ENCODE data around the gene CLMP.

Gene CLMP

GRCh38 chr11:123047266-123047946, 147.6 kb downstream of the CLMP start:
- TF ChIP-seq POLR2AphosphoS5 (IDR thresholded peaks at IDR 0.05; ENCODE audit: low read depth, low read length) = no peak
- TF ChIP-seq REST (IDR thresholded peaks at IDR 0.05; ENCODE audit: insufficient read depth in 1 of 2, low read depth in 2 of 2, low read length in 2 of 2) = no peak

GRCh38 chr11:123046473-123047259, 148.4 kb downstream of the CLMP start:
- TF ChIP-seq TAF1 (IDR thresholded peaks at IDR 0.05; ENCODE audit: borderline replicate concordance, insufficient read depth, low read length) = no peak
- no peak for TF ChIP-seq SIN3A (IDR thresholded peaks at IDR 0.05; ENCODE audit: borderline replicate concordance, insufficient read depth, low read length)
- no peak for TF ChIP-seq POLR2AphosphoS5 (IDR thresholded peaks at IDR 0.05; ENCODE audit: low read depth, low read length)
- TF ChIP-seq FOXP2 (optimal IDR thresholded peaks at IDR 0.05; ENCODE audit: borderline replicate concordance, extremely low read depth, extremely low read length, insufficient read depth) = no peak

- no peak for TF ChIP-seq SIN3A (IDR thresholded peaks at IDR 0.05; ENCODE audit: borderline replicate concordance, insufficient read depth, low read length)
These were observed 149.9 kb downstream of the CLMP start for GRCh38 chr11:123045101-123045500.

- TF ChIP-seq FOXP2 (optimal IDR thresholded peaks at IDR 0.05; ENCODE audit: borderline replicate concordance, extremely low read depth, extremely low read length, insufficient read depth) = no peak
- no peak for TF ChIP-seq POLR2AphosphoS5 (IDR thresholded peaks at IDR 0.05; ENCODE audit: low read depth, low read length)
- TF ChIP-seq TAF1 (IDR thresholded peaks at IDR 0.05; ENCODE audit: borderline replicate concordance, insufficient read depth, low read length) = no peak
- TF ChIP-seq REST (IDR thresholded peaks at IDR 0.05; ENCODE audit: insufficient read depth in 1 of 2, low read depth in 2 of 2, low read length in 2 of 2) = no peak
- no peak for TF ChIP-seq SIN3A (IDR thresholded peaks at IDR 0.05; ENCODE audit: borderline replicate concordance, insufficient read depth, low read length)
These were observed 153.9 kb downstream of the CLMP start for GRCh38 chr11:123041185-123041584.

- TF ChIP-seq TAF1 (IDR thresholded peaks at IDR 0.05; ENCODE audit: borderline replicate concordance, insufficient read depth, low read length) (no peak), REST (IDR thresholded peaks at IDR 0.05; ENCODE audit: insufficient read depth in 1 of 2, low read depth in 2 of 2, low read length in 2 of 2) (no peak), POLR2AphosphoS5 (IDR thresholded peaks at IDR 0.05; ENCODE audit: low read depth, low read length) (no peak), FOXP2 (optimal IDR thresholded peaks at IDR 0.05; ENCODE audit: borderline replicate concordance, extremely low read depth, extremely low read length, insufficient read depth) (no peak), SIN3A (IDR thresholded peaks at IDR 0.05; ENCODE audit: borderline replicate concordance, insufficient read depth, low read length) (no peak)
These were observed 155.0 kb downstream of the CLMP start for GRCh38 chr11:123040111-123040432.

- TF ChIP-seq POLR2AphosphoS5 (IDR thresholded peaks at IDR 0.05; ENCODE audit: low read depth, low read length) (no peak), REST (IDR thresholded peaks at IDR 0.05; ENCODE audit: insufficient read depth in 1 of 2, low read depth in 2 of 2, low read length in 2 of 2) (no peak), FOXP2 (optimal IDR thresholded peaks at IDR 0.05; ENCODE audit: borderline replicate concordance, extremely low read depth, extremely low read length, insufficient read depth) (no peak), SIN3A (IDR thresholded peaks at IDR 0.05; ENCODE audit: borderline replicate concordance, insufficient read depth, low read length) (no peak), TAF1 (IDR thresholded peaks at IDR 0.05; ENCODE audit: borderline replicate concordance, insufficient read depth, low read length) (no peak)
These were observed 159.2 kb downstream of the CLMP start for GRCh38 chr11:123035831-123036230.

Measured in PFSK-1 (cell line).